Measurements from ENCODE around the gene HEXD.

- TF ChIP-seq CTCF (IDR thresholded peaks at IDR 0.05) (no peak), POLR2A (IDR thresholded peaks at IDR 0.05) (no peak)
Measured at GRCh38 chr17:82440991-82441627, 23.0 kb downstream of the HEXD start.
